Right renal cortex interstitium (tissue), 3 donors: ENCODE data around the gene LCLAT1. TPM values are rescaled to one million over a fixed set of nuclear protein-coding genes. Genes with fewer than 3 reads are reported as not detected.
"Not testable (repeated sequence)": the region's sequence is repeated elsewhere in the genome, so short reads cannot be mapped to it uniquely, and the experiment has no call there.

ENCODE experiments used
- DNase-seq, 3 donors: peaks; one replicate each; pipeline ENCODE4 v3.0.0-alpha.2; 2013; ENCODE audit warnings: low read depth in 3 of 3, low spot score in 2 of 3
- polyA plus RNA-seq, 3 donors: library from polyadenylated mRNA; unstranded; fragments of 120-200 nt; gene quantifications; one replicate each; pipeline ENCODE4 v1.2.1, GENCODE V29; 2013; ENCODE audit not compliant: insufficient read length in 3 of 3

The LCLAT1 gene
- polyA plus RNA-seq, 3 donors: 19.6 to 20.5 (median 20.1) TPM

DNA sequence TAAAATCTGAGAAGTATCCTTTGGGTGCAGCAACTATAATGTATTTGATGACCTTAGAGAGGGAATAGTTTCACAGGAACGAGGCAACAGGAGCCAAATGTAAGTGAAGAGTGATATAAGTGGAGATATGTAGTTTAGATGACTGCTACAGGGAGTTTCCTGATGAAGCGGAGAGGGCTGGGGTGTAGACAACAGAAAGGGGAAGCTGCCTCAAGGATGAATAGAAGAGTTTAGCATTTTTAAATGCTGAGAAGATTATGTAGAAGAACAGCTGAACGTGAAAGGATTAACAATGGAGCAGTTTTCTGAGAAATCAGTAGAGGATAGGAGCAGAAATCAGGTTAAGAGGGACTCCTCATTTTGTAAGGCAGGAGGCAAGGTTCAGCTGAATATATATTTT lies 133.3 kb downstream of the LCLAT1 start:
- DNase-seq: no peak

DNA sequence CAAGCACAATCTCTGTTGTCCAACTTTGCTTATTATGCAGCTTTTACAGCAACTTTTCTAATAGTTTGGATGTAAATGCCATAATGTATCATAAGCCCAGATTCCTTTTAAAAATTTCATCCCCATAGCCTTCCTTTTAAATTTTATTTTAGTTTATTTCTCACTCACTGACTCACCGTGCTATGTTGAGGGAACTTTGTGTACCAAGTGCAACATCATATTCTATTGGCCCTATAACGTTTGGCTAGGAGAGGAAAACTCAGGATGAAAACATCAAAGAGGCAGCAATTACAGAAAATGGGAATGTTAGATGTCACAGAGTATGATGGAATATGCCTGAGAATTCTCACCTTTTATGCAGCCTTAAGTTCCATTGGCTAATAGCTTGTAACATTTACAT lies 135.5 kb downstream of the LCLAT1 start:
- no peak for DNase-seq

DNA sequence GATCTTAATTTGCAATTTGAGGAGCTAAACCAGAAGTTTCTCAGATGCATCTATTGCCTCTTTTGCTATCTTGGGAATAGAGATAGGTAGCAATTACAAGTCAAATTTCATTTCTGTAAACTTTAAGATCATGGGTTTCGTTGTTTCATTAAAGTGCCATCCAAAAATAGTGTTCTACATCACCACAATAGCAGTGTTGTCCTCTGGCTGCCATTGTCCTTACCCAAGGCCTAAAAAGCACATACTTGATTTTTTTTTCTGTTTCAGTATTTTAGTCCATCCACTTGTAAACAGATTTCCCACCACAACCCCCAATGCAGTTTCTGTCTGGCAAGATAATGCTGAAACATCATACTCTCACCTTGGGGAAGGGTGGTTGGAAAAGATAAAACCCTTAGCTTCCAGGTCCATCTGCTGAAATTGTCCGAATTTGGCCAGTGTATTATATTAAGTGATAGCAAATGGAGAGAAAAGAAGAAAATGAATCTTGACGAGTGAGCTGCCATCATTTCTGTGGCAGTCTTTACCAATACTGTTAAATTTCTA lies 136.2 kb downstream of the LCLAT1 start:
- DNase-seq: no peak

DNA sequence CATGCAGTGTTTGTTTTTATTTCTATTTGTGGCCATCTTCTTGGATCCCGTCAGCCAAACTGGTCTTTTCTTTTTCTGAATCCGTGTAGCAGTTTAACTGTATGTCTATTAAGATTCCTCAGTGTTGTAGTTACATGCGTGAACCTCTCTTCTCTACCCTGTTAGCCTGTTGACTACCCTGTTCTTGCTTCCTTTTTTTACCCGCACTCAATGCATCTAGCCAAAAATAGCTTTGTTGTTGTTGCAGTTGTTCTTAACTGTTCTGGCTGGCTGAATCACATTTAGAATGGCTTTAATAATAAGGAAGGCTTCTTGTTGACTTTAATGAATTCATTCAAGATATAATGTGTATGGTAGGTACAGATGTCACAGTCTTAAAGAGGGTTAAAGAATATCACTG lies 137.1 kb downstream of the LCLAT1 start:
- no peak for DNase-seq

DNA sequence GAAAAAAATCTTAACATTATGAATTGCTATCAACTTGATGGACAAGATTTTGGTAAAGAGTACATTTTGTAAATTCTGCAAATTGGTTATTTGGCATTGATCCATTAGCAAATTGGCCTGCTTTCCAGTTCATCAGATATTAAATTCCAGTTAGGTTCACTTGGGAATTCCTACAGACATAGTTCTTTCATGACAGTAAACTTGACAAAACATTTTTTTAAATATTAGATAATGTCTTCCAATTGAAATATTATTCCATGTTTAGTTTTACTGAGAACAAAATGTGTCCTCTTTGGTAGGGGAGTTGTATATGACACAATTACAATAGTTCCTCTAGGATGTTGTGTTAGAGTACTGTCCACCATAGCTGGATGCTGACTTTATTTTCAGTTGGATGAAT lies 141.9 kb downstream of the LCLAT1 start:
- DNase-seq: no peak

DNA sequence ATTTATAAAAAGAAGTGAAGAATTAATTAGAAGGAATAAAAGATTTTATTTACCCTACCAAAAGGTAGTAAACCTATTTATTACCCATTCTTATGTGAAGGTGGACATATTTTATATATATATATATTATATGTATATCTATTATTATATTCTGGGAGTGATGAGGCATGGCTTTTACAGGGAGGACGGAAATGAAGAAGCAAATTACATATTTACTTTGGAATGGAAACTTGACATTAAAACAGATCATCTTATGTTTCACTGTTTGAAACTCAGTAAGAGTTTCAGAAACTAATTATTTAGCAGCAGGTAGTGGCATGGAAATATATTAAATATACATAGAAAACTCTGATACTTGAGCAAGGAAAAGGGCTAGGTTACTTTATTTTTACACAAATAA lies 143.4 kb downstream of the LCLAT1 start:
- no peak for DNase-seq

DNA sequence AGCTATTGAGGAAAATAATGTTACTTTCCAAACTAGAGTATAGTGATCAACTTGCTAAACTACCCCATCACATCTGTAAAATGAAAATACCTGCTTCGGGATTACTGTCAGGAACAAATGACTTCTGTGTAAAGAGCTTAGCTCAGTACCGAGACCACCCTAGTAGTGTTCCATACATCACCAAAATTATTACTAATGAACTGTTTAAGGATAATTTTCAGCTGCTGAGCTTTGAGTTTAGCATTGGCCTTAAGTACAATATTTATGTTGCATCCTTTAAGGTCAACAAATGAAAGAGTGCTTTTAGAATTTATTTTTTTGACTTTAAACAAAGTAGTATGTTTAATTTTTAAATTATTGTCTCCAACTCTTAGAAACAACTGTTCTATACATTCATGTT lies 144.1 kb downstream of the LCLAT1 start:
- DNase-seq: no peak

DNA sequence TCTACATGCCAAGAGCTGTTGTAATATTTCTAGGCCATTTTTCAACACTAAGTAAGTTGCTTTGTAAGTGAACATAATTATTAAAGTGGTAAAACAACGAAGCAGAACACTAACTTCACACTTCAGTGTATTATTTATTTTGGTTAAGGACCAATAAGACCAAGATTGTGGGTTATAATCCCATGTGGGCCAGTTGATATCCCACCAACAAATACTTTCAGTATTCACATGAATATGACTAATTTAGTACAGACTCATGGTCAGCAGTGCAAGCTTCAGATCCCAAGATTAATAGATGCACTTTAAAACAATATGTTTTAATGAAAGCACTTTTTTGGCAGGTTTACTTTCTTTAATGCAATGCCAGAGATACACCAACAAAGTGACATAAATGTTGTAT lies 154.3 kb downstream of the LCLAT1 start:
- DNase-seq: no peak

DNA sequence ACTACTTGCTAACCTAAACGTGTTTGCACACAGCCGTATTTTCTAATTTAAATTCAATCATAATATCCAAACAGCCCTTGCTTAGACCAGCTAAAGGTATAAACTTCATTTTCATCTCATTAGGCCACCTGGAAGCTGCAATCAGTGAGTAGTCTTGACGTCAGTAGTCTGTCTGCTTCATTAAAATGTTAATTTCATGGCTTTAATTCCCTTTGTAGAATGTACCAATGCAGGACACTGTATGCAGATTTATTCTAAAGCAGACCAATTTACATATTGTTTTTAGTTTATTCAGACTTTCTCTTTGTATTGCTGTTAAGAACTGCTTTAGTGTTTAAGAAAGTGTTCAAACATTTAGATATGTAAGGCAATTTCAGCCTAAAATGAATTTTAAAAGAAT lies 158.2 kb downstream of the LCLAT1 start:
- no peak for DNase-seq

DNA sequence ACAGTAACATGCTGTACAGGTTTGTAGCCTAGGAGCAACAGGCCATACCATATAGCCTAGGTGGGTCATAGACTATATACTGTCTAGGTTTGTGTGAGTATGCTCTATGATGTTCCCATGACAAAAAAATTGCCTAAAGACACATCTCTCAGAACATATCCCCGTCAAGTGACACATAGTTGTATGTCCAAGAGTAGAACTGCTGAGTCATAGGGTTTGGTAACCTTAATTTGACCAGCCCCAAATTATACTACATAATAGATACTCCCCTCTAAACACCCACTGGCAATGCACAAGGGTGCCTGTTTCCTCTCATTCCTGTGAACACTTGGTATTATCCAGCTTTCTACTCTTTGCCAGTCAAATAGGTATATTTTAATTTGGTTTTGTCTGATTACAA lies 161.6 kb downstream of the LCLAT1 start:
- no peak for DNase-seq

DNA sequence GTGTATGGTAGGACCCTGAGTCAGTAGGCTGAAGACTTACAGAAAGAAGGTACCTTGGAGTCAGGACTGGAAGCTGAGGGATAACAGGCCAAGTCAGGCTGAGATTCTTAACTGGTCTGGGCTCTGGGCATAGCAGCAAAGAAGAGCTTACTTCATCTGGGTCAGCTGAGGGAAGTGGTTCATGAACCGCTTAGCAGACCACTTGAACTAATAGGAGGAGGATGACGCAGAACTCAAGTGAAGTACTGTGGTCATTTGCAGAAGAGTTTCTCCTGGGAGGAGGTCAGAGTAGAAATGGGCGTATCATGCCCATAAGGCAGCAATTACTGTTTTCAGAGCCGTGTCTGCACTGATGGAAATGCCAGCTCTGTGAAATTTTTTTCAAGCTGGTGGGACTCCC lies 164.5 kb downstream of the LCLAT1 start:
- no peak for DNase-seq

DNA sequence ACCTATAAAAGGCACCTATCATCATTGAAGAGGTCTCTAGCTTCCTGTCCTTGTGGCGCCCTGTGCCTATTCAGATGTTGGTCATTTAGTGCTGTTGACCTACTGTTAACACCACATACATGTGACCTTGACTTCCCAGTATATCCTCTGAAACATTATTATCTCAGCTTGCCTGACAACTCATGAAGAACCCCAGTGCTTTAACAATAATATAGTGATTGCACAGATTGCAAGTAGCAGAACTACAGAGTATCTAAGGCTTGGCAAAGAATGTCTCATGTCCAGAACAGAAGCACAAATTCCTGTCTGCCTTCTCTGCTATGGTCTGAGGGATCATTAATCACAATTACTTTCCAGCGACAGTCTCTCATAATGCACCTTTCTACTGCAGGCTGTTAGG lies 165.3 kb downstream of the LCLAT1 start:
- no peak for DNase-seq

DNA sequence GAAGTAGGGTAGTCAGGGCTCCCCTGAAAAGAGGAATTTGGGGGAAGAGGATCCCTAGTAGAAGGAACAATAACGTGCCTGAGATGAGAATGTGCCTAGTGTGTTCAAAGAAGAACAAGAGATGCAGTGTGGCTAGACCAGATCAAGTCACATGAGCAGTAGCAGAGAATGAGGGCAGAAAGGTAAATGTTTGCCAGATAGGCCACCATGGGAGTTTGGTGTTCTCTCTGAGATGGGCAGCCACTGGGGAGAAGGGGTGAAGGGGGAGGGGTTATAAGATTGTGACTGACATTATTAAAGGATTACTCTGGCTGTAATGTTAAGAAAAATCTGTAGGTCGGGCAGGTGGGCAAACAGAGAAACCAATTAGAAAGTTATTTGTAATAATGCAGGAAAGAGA lies 166.0 kb downstream of the LCLAT1 start:
- DNase-seq: no peak

DNA sequence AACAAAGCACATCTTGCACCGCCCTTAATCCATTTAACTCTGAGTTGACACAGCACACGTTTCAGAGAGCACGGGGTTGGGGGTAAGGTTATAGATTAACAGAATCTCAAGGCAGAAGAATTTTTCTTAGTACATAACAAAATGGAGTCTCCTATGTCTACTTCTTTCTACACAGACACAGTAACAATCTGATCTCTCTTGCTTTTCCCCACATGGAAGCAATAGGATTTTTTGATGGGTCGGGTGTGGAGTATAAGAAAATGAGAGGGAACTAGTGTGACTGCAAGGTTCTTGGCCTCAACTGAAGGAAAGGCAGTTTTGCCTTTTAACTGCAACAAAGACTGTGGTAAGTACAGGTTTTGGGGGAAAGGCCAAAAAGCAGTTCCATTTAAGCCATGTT lies 167.2 kb downstream of the LCLAT1 start:
- DNase-seq: not testable (repeated sequence)

DNA sequence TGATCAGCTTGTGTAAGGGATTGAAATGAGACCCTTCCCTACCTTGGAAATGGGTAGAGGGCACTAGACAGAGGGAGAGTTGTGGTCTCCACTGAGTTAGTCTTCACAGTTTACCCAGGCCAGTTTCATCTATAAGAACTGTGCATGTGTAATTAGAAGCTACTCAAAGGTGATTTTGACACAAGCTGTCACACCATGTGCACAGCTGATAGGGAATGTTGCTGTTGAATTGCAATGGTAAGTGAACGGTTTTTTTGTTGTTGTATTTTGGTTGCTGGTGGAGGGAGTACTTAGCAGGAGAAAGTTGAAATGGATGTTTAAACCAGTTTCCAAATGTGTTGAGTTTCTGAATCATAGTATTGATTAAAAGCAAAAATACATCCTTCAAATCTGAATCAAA lies 168.9 kb downstream of the LCLAT1 start:
- no peak for DNase-seq

DNA sequence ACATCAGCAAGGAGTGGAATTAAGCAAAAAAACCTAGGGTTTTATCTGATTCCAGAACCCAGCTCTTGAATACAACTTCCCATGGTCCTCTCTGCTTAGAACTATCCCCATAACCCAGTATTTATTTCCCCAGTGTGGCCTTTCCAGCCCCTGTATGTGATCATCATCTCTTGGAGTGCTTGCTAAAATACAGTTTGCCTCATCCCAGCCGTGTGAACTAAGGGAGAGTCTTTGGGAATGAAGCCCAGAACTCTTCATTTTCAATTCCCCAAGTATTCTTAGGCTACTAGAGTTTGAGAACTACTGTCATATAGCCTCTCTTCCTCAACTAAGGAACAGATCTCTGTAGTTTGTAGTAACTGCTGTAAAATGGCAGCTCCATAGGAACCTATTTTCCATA lies 173.1 kb downstream of the LCLAT1 start:
- DNase-seq: no peak

DNA sequence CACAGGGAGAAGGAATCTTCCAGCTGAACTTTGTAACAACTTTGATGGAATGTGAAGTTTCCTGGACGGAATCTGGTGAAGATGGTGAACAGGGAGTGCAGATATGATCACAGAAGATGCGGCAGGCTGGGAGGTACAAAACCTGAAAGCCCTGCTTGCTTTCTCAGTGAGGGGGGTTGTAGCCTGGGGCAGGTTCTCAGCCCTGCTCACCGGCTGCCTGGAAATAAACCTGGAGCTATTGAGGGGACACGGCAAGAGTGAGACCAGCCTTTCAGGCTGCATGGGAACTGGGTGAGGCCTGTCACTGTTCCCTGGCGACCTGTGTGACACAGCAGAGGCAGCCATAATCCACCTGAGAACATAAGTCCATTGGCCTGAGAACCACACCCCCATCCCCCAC lies 174.8 kb downstream of the LCLAT1 start:
- no peak for DNase-seq

DNA sequence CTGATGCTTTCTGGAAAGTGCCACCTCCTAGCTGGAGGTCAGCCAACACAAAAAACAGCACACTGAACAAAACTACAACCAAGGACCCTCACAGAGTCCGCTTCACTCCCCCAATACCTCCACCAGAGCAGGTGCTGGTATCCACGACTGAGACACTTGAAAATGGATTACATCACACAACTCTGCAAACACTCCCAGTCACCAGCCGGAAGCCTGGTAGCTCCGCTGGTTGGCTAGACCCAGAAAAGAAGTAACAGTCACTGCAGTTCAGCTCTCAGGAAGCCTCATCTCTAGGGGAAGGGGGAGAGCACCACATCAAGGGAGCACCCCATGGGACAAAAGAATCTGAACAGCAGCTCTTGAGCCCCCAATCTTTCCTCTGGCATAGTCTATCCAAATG lies 175.4 kb downstream of the LCLAT1 start:
- no peak for DNase-seq

DNA sequence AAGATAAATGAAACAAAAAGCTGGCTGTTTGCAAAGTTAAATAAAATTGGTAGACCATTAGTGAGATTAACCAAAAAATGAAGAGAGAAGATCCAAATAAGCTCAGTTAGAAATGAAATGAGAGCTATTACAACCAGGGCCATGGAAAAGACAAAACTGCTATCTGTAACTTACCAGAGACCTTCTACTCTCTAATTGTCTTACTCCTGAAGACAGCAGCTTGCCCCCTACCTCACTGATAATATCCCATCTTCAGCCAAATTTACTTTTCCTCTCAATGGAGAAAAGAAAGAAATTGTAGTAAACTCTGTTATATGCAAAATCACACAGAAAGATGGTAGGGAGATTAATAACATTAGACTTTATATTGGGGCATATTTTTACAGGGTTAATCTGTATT lies 178.2 kb downstream of the LCLAT1 start:
- no peak for DNase-seq

DNA sequence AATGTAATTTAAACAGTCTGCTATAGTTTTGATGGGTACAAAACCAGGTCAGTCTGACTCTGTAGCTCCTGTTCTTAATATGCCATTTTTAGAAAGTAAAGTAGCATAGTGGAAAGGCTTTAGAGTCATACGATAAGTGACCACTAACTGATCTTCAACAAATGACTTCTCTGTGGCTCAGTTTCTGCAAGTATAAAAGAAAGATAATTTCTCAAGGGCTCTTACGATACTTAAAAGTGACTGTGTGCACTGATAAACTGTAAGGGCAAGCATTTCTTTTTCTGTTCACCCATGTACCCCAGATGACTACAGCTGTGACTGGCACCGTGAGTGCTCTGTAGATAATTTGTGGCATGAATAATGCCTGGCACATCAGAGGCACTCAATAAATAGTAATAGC lies 178.7 kb downstream of the LCLAT1 start:
- DNase-seq: no peak

DNA sequence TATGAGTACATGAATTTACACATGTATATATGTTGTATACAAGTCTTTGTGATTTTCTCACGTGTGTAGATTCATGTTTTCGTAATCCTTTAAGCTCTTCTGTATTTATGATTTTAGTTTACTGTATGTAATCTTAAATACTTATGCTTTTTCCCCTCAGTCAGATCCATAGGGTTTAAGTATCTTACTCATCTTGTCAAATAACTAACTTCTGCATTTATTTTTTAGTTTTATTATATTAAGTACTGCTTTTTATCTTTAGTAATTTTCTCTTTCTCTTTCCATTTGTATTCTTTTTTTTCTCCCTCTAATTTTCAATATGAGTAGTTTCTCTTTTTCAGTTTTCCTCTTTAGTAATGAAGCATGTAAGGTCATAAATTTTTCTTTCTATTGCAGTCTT lies 179.4 kb downstream of the LCLAT1 start:
- no peak for DNase-seq

DNA sequence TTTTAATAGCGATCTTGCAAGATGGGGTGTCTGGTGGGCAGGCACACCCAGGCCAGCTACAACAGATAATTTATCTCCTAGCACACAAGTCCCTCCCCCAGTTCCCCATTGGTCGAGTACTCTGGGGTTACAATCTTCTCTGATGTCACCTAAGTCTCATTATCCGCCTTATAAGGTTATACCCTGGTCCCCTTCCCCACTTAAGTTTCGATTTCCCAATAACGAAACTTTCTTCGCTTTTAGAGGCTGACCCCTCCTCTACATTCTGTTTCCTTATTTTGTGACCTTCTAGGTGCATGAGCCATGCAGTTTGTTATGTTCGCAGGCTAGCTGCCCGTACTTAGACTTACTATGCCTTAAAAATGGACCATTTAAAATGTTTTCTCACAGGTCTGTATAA lies 180.1 kb downstream of the LCLAT1 start:
- DNase-seq: no peak

DNA sequence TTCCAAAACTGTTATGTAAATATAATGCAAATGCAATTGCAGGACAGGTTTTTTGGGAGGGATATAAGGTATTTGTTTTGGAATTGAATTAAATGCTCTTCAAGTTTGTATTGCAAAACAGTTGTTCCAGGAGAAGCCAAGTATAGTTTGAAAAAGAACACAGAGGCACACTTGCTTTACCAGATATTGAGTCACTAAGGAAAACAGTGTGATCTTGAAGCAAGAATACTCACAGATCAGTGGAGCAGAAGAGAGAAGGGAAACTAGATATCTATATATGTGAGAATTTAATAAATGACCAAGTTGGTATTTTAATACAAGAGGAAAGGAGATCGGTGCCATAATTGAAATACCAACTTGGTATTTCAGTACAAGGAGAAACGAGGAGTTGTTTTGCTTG lies 181.3 kb downstream of the LCLAT1 start:
- no peak for DNase-seq

DNA sequence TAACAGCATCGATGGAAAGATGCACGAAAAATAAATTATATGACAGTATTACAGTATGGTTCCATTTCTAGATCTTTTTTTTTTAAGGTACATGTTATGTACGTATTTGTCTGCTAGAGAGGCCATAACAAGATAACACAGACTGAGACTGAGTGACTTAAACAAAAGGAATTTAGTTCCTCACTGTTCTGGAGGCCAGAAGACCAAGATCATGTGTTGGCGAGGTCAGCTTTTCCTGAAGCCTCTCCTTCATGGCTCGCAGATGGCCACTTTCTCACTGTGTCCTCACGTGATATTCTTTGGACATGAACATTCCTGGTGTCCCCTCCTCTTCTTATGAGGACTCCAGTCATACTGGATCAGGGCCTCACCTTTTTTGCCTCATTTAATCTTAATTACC lies 182.8 kb downstream of the LCLAT1 start:
- no peak for DNase-seq
